GM21825 (cell line): ENCODE measurements around the gene GUCY2D.
"Not testable (repeated sequence)": the region's sequence is repeated elsewhere in the genome, so short reads cannot be mapped to it uniquely, and the experiment has no call there.

Experiments used
- ATAC-seq: cut with Tn5 transposase; IDR thresholded peaks from one replicate; pipeline ENCODE4 v1.9.1; 2021; ENCODE audit warnings: mild to moderate bottlenecking, moderate library complexity; ENCODE audit not compliant: unreplicated experiment

The GUCY2D gene

GRCh38 chr17:8041249-8041928 lies 39.0 kb downstream of the GUCY2D start:
- no peak for ATAC-seq

GRCh38 chr17:8041979-8042378 lies 39.6 kb downstream of the GUCY2D start:
- ATAC-seq: no peak

GRCh38 chr17:8044819-8045810 lies 42.7 kb downstream of the GUCY2D start:
- ATAC-seq: no peak

- ATAC-seq: no peak
Observed at GRCh38 chr17:8046306-8046928, 44.0 kb downstream of the GUCY2D start.

- ATAC-seq: no peak
Observed at GRCh38 chr17:8046929-8047768, 44.7 kb downstream of the GUCY2D start.

GRCh38 chr17:8047769-8048110 lies 45.3 kb downstream of the GUCY2D start:
- ATAC-seq: no peak

GRCh38 chr17:8048236-8048635 lies 45.8 kb downstream of the GUCY2D start:
- no peak for ATAC-seq

GRCh38 chr17:8048736-8049135 lies 46.3 kb downstream of the GUCY2D start:
- ATAC-seq: no peak

- no peak for ATAC-seq
Observed at GRCh38 chr17:8051831-8052230, 49.4 kb downstream of the GUCY2D start.

- ATAC-seq: no peak
Observed at GRCh38 chr17:8052256-8053252, 50.1 kb downstream of the GUCY2D start.

- ATAC-seq: no peak
Observed at GRCh38 chr17:8053600-8053999, 51.2 kb downstream of the GUCY2D start.

GRCh38 chr17:8055851-8056231 lies 53.4 kb downstream of the GUCY2D start:
- no peak for ATAC-seq

GRCh38 chr17:8056232-8056975 lies 54.0 kb downstream of the GUCY2D start:
- no peak for ATAC-seq

GRCh38 chr17:8056976-8057625 lies 54.7 kb downstream of the GUCY2D start:
- no peak for ATAC-seq

- ATAC-seq: no peak
Observed at GRCh38 chr17:8057691-8058114, 55.3 kb downstream of the GUCY2D start.

GRCh38 chr17:8059131-8059530 lies 56.7 kb downstream of the GUCY2D start:
- no peak for ATAC-seq

- no peak for ATAC-seq
Observed at GRCh38 chr17:8060274-8060673, 57.9 kb downstream of the GUCY2D start.

- ATAC-seq: not testable (repeated sequence)
Observed at GRCh38 chr17:8061851-8062250, 59.4 kb downstream of the GUCY2D start.
